ACHN (cell line): Measurements from ENCODE around the gene SUMO2.
"Not testable (repeated sequence)": the region's sequence is repeated elsewhere in the genome, so short reads cannot be mapped to it uniquely, and the experiment has no call there.

Source experiments
- DNase-seq: peaks from one replicate; pipeline ENCODE4 v3.0.0-alpha.2; 2015
- in situ Hi-C: cut with HindIII; loops from 2 replicates; pipeline ENCODE4 v1.10.0; 2017; ENCODE audit warnings: low sequenced_read_pairs, low pct_ligation_motif_present, low pct_unique_long_range_greater_than_20kb

The SUMO2 gene

DNA sequence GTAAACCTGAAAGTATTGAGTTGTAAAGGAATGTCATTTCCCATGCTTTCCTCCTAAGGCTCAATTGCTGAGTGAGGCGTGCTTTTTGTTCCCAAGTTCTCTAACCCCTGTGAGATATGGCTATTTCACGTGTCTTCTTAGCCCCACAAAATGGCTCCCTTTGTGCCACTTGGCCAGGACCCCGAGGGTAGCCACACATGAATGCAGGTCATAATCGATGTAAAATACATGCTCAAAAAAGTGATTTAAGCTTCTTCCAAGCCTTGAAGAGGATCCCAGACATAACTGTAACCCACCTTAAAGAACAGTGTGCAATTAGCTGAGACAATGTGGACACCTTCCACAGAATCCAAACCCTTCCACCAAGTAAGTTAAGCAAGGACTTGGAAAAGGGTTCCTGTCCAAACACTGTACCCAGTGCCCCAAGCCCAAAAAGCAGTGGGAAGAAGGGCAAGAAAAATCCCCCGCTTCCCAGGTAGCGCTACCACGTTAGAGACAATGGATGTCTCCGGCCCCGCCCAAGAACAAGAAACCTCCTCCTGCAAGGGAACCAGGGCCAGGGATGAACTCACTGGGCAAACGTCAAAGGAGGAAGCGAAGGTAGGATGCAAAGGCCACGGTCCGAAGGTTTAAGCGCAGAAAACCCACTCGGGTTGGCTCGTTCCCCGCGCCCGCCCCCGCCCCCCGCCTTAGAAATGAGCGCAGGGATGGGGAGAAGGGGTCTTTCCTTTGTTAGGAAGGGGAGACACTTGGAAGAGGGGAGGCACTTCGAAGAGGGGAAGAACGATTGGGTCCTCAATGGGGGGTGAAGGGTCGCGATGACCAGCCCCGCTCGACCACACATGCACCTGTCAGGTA lies 29.6 kb downstream of the SUMO2 start:
- in situ Hi-C loops: no loop called here
- peak; percentile 70 for DNase-seq

GRCh38 chr17:75152523-75152921 lies 30.2 kb downstream of the SUMO2 start:
- in situ Hi-C loops: no loop called here
- no peak for DNase-seq

GRCh38 chr17:75151930-75152329 lies 30.8 kb downstream of the SUMO2 start:
- in situ Hi-C loops: no loop called here
- DNase-seq: no peak

GRCh38 chr17:75147878-75148546 lies 34.7 kb downstream of the SUMO2 start:
- DNase-seq: no peak
- in situ Hi-C loops: no loop called here

GRCh38 chr17:75146592-75146991 lies 36.2 kb downstream of the SUMO2 start:
- no peak for DNase-seq
- in situ Hi-C loops: no loop called here

DNA sequence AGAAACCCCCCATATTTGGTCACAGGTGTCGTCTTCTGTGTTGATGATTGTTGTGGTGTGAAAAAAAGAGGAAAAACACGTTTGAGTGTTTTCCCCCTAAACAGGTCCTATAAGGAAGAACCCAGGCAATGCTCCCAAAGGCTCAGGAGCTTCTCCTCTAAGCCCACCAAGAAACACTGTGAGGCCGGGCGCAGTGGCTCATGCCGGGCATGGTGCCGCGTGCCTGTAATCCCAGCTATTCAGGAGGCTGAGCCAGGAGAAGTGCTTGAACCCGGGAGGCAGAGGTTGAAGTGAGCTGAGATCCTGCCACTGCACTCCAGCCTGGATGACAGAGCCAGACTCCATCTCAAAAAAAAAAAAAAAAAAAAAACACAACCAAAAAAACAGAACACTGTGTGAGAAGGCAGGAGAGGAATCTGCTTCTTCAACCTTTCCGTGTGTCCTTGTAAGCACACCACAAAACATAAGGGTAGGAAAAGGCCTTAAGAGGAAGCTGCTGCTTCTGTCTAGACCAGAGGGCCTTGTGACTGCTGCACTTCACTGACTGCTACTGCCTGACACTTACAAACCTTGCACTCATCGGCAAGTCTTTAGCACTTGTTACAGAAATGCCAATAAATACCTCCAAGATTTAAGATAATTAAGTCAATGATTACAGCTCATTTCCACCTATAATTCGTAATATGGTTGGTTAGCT lies 37.8 kb downstream of the SUMO2 start:
- in situ Hi-C loops: no loop called here

GRCh38 chr17:75142236-75142971 lies 40.4 kb downstream of the SUMO2 start:
- in situ Hi-C loops: no loop called here
- no peak for DNase-seq

More for the DNA sequence above, 37.8 kb downstream of the SUMO2 start:
- no peak for DNase-seq

- in situ Hi-C loops: no loop called here
- no peak for DNase-seq
Measured at GRCh38 chr17:75138519-75138918, 44.2 kb downstream of the SUMO2 start.

GRCh38 chr17:75137762-75138161 lies 45.0 kb downstream of the SUMO2 start:
- in situ Hi-C loops, DNase-seq: not testable (repeated sequence)

GRCh38 chr17:75135946-75136345 lies 46.8 kb downstream of the SUMO2 start:
- in situ Hi-C loops: no loop called here

DNA sequence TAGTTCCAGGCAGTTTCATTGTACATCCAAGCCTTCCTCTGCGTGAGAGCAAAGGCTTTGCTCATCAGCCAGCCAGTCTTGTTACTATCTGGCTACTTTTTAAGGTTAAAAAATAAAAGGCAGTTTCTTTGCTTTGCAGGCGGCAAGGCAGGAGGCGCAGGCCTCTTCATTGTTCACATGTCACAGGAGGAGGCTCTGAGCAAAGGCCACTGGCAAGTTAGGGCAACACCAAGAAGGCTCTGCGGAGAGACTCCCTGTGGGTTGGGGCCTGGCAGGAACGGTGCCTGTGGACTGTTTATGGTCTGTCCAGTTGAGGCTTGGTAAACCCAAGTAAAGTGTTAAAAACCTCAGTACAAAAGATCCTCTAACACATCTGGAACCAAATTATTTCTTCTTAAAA lies 47.3 kb downstream of the SUMO2 start:
- no peak for DNase-seq
- in situ Hi-C loops: no loop called here

More at GRCh38 chr17:75135946-75136345, 46.8 kb downstream of the SUMO2 start:
- DNase-seq: no peak

DNA sequence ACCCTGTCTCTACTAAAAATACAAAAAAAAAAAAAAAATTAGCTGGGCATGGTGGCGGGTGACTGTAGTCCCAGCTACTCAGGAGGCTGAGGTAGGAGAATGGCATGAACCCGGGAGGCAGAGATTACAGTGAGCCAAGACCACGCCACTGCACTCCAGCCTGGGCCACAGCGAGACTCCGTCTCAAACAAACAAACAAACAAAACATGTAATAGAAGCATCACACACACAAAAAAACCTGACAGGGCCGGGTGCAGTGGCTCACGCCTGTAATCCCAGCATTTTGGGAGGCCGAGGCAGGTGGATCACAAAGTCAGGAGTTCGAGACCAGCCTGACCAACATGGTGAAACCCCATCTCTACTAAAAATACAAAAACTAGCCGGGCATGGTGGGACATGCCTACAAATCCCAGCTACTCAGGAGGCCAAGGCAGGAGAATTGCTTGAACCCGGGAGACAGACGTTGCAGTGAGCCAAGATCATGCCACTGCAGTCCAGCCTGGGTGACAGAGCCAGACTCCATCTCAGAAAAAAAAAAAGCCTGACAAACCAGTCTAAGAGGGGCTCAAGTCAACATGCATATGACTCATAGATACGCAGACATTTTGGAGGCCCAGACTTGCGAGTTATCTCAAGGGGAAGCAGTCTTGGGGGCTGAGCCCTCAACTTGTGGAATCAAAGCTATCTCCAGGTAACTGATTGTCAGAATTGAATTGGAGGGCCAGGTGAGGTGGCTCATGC lies 49.0 kb downstream of the SUMO2 start:
- DNase-seq, in situ Hi-C loops: not testable (repeated sequence)

DNA sequence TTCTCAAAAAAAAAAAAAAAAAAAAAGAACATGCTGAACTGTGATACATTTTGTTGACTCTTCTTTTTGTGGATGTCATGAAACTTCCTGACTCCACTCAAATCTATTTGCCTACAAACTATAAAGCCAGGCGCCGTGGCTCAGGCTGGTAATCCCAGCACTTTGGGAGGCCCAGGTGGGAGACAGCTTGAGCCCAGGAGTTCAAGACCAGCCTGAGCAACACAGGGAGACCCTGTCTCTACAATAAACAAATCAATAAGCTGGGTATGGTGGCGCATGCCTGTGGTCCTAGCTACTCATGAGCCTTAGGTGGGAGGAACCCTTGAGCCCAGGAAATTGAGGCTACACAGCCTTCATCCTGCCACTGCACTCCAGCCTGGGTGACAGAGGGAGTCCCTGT lies 49.8 kb downstream of the SUMO2 start:
- DNase-seq: no peak
- in situ Hi-C loops: no loop called here

DNA sequence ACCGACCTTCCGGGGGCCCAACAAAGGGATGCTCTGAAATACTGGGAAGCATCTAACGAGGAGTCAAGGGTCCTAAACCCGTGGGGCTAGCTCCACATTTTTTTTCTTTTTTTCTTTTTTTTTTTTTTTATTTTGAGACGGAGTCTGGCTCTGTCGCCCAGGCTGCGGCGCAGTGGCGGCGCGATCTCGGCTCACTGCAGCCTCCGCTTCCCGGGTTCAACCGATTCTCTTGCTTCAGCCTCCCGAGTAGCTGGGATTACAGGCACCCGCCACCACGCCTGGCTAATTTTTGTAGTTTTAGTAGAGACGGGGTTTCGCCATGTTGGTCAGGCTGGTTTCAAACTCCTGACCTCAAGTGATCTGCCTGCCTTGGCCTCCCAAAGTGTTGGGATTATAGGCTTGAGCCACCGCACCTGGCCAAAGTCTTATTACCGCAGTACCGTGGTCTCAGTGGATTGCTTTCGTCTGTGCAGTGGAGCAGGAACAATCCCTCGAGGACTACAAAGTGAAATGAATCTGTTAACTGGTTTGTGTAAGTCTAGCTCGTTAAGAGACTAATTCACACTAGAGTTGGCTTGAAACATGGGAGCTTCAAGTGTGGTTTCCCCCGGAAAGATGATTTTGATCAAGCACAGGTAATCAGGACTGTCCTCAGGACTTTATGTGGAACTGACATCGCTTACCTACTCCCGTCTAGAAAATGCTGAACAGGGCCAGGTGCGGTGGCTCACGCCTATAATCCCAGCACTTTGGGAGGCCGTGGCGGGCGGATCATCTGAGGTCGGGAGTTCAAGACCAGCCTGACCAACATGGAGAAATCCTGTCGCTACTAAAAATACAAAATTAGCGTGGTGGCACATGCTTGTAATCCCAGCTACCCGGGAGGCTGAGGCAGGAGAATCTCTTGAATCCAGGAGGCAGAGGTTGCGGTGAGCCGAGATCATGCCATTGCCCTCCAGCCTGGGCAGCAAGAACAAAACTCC lies 50.5 kb downstream of the SUMO2 start:
- in situ Hi-C loops: not testable (repeated sequence)

DNA sequence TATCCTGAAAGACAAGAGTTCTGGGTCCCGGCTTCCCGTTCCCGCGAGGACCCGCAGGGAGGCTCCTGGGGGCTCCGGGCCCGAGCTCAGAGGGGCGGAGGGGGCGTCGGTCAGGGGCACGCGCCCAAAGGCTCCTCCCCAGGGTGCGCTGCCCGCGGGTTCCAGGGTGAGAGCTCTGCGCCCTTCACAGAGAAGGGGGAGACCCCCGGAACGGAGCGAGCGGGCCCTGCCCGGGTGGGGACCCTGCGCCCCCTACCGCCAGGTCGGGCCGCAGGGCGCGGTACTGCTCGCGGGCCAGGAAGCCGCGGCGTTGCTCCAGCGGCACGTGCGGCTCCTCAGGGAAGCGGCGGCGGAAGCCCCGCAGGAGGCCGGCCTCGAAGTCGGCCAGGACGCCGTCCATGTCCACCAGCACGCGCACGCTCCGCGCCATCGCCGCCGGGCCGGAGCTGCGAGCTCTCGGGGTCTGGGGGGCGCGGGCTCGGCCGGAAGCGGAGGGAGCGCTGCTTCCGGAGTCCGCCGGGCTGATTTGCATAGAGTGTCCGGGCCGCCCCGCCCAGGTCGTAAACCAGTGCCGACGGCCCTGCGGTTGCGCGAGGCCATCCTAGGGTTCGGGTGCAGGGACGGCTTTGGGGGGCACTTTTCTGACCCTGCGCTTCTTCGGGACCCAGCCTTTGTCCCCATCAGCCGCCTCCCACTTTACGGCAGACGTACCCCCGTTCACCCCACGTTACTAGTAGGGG lies 51.3 kb downstream of the SUMO2 start, which contains the start of gene NT5C:
Gene NT5C, minus strand, starts transcription at position 465 of the 740 bp plus-strand sequence. Its CDS starts 35 bp downstream, at position 430.
- peak; percentile 84 for DNase-seq
- in situ Hi-C loops: no loop called here

More for the DNA sequence above, 50.5 kb downstream of the SUMO2 start:
- DNase-seq: not testable (repeated sequence)

DNA sequence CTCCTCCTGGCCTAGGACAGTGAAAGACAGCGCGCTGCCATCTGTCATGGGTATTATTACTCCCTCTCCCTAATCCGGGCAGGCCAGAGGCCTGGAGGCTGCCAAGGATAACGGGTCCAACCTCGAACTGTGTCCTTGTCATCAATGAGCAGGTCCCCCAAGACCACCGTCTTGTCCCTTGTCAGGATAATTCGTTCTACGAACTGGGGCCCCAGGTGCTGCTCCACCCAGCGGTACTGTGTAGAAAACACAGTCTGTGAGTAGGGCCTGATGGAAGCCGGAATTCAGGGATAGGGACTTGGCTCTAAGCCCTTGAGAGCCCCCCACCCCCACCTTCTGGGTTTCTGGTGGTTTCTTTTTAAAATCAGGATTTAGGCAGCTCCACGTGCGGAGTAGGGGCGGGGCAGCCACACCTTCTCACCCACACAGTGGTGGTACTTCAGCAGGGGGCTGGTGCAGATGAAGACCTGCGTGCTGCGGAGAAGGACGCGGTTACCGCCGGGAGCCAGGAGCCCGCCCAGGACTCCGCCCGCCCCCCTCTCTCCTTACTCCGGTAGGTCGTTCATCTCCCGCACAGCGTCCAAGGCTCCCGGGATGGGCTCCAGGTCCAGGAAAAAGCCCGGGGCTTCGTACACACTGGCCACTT lies 52.0 kb downstream of the SUMO2 start:
- in situ Hi-C loops: no loop called here
- peak; percentile 79 for DNase-seq
